ENCODE data around the gene CCL19.

GRCh38 chr9:34648673-34649072 is 42.4 kb downstream of the CCL19 start:
- TF ChIP-seq CTCF (conservative IDR thresholded peaks at IDR 0.05; ENCODE audit: low read length) (no peak), EZH2phosphoT487 (IDR thresholded peaks at IDR 0.05; ENCODE audit: borderline replicate concordance, low read depth, low read length) (no peak)
